ENCODE data around the gene CSAD.

DNA sequence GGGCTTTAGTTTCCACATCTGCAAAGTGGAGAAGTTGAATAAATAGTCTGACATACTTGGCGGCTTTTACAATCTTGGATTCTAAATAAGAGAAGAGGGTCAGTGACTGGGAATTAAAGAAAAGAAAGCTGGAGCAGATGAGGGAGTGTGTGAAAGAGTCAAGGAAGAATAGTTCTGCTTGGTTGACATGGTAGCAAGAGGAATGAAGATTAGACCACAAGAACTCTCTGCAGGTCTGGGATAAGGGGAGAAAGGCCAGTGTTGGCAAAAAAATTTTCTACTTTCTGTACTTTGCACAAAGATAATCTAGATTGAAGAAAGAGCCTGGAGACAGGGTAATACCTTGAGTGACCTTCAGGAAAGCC, 20.4 kb upstream of the CSAD start:
- no peak for TF ChIP-seq POLR2AphosphoS5 (IDR thresholded peaks at IDR 0.05; ENCODE audit: borderline replicate concordance, low read depth, low read length)
- TF ChIP-seq EZH2 (IDR thresholded peaks at IDR 0.05) = no peak
- no peak for TF ChIP-seq FOXP2 (optimal IDR thresholded peaks at IDR 0.05; ENCODE audit: control extremely low read depth, extremely low read length, insufficient read depth)

Data from SK-N-MC (cell line).